NCI-H345 treated with DMSO at 0.1 percent for 48 hours (cell line): ENCODE data around the gene SMPDL3B.

Experiments
- DNase-seq: peaks from one replicate; lab custom pipeline; 2025; ENCODE audit not compliant: unreplicated experiment; lab: John Stamatoyannopoulos, UW

SMPDL3B gene, protein sequence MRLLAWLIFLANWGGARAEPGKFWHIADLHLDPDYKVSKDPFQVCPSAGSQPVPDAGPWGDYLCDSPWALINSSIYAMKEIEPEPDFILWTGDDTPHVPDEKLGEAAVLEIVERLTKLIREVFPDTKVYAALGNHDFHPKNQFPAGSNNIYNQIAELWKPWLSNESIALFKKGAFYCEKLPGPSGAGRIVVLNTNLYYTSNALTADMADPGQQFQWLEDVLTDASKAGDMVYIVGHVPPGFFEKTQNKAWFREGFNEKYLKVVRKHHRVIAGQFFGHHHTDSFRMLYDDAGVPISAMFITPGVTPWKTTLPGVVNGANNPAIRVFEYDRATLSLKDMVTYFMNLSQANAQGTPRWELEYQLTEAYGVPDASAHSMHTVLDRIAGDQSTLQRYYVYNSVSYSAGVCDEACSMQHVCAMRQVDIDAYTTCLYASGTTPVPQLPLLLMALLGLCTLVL

GRCh38 chr1:27934818-27935549 is at the start of gene SMPDL3B:
TSS of gene SMPDL3B (plus strand) at chr1:27935000. CDS start at chr1:27935184, 184 bp downstream.
- DNase-seq, result peak; percentile 32

DNA sequence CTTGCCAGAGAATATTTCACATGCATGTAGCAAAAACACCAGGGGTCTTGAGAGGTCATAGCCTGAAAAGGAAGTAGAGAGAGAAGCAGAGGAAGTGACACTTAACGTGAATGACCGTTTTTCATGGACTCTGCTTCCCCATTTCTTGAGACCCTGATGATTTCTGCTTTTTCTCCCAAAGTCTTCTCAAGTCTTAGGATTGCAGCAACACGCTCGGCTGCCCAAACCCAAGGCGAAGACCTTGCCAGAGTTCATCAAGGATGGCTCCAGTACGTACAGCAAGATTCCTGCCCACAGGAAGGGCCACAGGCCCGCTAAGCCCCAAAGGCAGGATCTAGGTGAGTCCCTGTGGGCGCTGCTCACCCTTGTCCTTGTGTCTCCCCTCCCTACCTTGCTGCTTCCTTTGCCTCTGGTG is 49.7 kb upstream of the SMPDL3B start:
- no peak for DNase-seq

- DNase-seq, result no peak
These were observed 49.0 kb upstream of the SMPDL3B start for GRCh38 chr1:27885621-27886352.

GRCh38 chr1:27886353-27886679 is 48.5 kb upstream of the SMPDL3B start:
- DNase-seq, result no peak

- DNase-seq, result no peak
These were observed 48.1 kb upstream of the SMPDL3B start for GRCh38 chr1:27886744-27887143.

DNA sequence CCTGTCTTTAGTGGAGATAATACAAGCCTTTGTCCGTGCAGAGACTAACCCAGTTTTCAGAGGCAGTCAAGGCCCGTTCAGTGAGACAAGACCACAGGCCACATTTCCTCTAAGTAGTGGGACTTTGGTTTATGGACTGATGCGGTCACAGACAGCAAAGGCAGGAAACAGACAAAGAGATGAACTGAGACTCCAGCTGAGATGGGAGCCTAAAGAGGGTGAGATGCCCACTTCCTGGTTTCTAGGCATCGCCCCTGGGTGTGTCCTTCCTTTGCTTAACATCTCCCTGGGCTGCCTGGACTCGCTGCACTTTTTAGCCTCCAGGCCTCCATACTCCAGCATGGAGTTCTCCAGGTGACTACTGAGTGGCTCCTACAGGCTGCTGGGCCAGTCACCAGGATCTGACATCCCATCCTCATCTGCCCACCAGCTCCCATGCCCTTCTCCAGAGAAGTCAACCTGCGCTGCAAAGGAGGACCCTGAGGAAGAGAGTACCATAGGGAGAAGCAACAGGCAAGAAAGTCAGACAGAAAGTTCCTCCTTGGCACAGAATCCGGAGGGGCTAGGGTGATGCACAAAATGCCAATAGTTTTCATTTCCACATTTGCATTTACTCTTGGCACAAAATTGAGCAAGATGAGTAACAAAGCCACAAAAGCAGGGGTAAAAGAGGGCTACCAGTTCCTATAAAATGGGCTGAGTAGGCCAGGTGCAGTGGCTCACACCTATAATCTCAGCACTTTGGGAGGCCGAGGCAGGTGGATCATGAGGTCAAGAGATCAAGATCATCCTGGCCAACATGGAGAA is 47.4 kb upstream of the SMPDL3B start:
- DNase-seq, result no peak

DNA sequence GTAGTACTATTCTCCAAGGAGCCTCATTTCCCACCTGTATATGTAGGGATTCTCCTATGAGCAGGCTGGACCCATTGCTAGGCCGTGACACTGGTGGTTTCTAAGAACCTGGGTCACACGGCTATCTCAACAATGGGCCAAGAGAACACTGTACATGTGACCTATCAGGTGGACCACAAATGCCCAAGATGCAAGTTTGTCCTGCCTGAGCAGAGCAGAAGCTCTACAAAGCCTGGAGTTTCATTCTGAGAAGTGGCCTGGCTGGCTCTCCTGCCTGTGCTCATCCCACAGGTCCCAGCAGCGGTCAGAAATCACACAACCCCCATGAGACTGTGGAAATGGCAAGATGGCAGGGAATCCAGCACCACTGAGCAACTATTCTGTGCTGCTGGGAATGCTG is 45.3 kb upstream of the SMPDL3B start:
- DNase-seq, result no peak

- DNase-seq, result no peak
These were observed 43.5 kb upstream of the SMPDL3B start for GRCh38 chr1:27891196-27891889.

DNA sequence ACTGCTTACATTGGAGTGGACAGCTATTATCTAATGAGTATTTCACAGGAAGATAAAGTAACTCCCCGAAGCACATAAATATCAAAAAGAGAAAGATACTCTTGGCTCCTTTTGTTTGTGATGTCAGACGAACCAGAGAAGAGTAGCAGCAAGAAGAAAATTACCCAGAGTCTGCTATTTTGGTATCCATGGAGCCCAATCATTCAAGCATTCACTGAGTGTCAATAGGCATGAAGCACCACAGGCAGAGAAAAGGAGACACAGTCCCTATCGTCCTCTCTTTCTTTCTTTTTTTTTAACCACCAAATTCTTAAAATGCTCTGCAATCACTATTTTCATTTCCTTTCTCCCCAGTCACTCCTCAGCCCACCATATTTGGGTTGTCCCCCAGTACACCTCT is 40.3 kb upstream of the SMPDL3B start:
- DNase-seq, result no peak

DNA sequence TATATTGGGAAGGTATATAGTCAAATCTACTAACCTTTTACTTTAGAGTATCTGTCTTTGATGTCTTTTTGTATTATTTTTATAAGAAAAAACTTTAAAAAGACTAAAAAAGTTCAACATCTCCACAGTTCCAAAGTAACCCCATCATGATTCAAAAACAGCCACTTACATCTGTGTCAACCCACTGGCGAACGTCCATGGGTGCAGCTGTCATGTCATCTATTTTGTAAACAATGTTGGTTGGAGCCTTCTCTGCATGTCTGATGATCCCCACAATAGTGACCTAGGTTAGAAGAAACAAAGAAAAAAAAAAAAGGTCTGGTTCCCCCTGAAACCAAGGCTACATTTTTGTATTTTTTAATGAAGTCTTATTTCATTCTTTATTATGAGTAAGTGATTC is 28.0 kb upstream of the SMPDL3B start:
- DNase-seq, result no peak

- DNase-seq, result no peak
These were observed 22.4 kb upstream of the SMPDL3B start for GRCh38 chr1:27912429-27912828.

DNA sequence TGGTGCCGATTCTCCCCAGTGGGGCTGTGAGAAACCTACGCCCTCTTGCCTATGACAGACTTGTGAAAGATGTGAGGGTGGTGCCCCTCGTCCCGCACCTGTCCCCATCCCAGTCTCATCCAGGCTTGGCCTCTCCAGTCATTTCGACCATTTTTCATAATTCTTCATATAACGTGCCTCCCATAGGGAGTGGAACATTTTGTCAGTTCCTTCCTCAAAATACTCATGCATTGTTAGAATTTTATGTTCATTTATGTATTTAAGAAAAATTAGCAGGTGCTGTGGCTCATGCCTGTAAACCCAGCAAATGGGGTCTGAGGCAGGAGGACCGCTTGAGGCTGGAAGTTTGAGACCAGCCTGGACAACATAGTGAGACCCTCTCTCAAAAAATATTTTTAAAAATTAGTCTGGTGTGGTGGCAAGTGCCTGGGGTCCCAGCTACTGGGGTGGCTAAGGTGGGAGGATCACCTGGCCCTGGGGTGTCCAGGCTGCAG is 19.7 kb upstream of the SMPDL3B start:
- DNase-seq, result no peak

DNA sequence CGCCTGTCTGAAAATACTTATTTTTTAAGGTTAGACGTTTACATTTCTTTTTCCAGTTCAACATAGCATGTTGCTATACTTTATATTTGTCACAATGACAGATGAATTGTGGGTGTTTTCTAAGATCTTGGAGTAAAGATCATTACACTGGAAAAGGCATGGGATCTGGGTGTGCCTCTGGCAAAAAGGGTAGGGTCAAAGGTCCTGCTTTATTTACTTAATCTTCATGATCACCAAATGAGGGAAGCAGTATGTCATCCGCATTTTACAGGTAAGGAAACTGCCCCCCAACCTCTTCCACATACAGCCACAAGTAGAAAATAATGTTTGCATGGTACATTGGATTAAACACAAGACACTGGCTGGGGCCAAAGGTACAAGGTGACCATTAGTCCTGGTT is 12.5 kb upstream of the SMPDL3B start:
- DNase-seq, result no peak

DNA sequence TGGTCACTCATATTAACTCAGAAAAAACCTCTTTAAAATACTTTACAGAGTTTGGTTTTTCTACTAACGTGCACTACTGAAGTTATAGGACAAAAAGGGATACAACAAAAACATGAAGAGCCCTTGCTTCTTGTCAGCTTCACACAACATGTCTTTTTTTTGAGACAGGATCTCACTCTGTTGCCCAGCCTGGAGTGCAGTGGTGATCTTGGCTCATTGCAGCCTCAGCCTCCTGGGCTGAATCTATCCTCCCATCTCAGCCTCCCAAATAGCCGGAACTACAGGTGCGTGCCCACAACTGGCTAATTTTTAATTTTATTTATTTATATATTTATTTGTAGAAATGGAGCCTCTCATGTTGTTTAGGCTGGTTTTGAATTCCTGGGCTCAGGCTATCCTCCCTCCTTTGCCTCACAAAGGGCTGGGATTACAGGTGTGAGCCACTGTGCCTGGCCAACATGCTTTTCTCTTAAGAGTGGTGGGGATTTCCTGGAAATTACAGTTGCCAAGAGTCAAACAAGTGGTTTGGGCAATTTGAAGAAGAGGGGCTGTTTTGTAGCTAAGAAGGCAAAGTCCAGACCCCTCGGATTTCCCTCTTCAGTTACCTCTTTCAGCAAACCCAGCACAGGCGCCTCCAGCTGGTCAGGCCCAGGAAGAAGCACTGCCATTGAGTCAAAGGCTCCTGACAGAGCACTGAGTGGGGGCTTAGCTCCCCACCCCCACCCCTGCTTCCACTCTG is 6.4 kb upstream of the SMPDL3B start:
- no peak for DNase-seq

DNA sequence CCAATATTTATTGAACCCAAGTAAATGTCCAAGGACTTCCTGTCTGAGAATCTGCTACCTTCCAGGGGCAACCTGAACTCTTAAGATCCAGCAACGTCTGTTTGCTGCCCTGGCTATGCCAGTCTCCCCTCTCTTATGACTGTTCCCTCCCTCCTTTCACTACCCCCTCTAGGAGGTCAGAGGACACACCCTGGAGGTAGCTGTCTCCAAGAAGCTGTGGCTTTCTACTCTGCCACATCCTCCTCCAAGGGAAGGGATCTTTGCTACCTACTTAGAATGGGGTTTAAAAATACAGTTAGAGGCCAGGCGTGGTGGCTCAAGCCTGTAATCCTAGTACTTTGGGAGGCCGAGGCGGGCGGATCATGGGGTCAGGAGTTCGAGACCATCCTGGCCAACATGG is 3.6 kb upstream of the SMPDL3B start:
- no peak for DNase-seq

GRCh38 chr1:27931759-27932158 is 3.0 kb upstream of the SMPDL3B start:
- no peak for DNase-seq

DNA sequence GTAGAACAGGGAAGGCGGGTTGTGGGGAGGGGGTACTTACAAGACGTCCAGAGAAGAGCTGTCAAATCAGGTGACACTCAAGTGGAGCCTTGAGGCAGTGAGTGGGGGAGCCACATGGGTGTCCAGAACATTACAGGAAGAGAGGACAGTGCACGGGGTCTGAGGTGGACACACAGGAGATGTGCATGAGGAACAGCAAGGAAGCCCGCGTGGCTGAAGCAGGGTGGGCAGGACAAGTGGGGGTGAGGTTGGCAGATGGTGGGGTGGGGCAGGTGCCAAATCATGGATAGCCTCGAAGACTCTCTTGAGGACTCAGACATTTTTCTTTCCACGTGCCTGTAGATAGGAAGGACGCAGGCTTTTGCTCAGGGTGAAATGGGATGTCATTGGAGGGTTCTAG is 921 bp downstream of the SMPDL3B start:
- no peak for DNase-seq

GRCh38 chr1:27936370-27936769 is 1.6 kb downstream of the SMPDL3B start:
- DNase-seq, result no peak

DNA sequence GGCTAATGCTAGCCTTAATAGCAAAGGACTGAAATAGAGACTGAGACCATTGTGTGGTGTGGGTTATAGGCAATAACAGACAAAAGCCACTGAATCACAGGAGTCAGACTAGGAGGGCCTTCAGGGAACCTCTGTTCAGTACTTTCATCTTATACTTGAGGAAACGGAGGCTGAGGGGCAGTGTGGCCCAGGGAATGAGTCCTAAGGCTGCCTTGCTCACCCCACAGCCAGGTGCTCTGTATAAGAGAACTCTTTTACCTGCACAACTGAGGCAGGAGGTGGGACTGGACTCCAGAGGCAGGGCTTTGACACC is 2.7 kb downstream of the SMPDL3B start:
- no peak for DNase-seq

DNA sequence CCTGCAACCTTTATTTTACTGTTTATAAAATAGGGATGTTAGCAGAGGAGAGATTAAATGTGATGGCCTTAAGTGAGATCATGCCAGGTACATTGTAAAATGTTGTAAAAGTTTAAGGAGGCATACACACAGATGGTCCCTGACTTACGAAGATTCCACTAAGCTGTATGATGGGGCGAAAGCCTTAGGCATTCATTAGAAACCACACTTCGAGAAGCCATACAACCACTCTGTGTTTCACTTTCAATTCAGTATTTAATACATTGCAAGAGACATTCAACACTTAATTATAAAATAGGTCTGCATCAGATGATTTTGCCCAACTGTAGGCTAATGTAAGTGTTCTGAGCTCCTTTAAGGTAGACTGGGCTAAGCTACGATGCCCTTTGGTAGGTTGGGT is 3.7 kb downstream of the SMPDL3B start:
- DNase-seq, result no peak
